H1 (cell line): ENCODE measurements around the gene DOK1. TPM values are rescaled to one million over a fixed set of nuclear protein-coding genes. Genes with fewer than 3 reads are reported as not detected.

Experiments used
- BRCA1 ChIP-seq: IDR thresholded peaks from 2 replicates; pipeline ENCODE4 v1.6.1; 2012; ENCODE audit warnings: low read depth, low read length, improper control_type of control experiment
- polyA plus RNA-seq, 7 experiments: library from polyadenylated mRNA; depleted of rRNA in 3 of 7; stranded (reverse) in 5 of 7; unstranded in 2 of 7; fragments of >200 nt in 5 of 7; fragments of 200-250 nt in 2 of 7; gene quantifications; 1 replicate in 5 of 7; 2 replicates in 1 of 7; 4 replicates in 1 of 7; pipeline versions ENCODE4 v1.2.1 to v1.2.3, GENCODE V29; 2011 to 2013; ENCODE audit warnings: missing spikeins in 2 of 7, mixed read lengths in 2 of 7
- total RNA-seq: library from RNA; stranded (reverse); fragmentation: NEBNext Ultra II Directional; extraction: Animal tissue kit (Norgen Biotek cat#: 25700); gene quantifications from 2 replicates; pipeline ENCODE4 v1.2.1, GENCODE V29; 2021
- TF ChIP-seq, protein P1 (sequence below), 3 experiments: IDR thresholded peaks; 1 replicate in 2 of 3; 2 replicates in 1 of 3; pipeline versions ENCODE4 v1.5.1 to v1.6.1; 2011; ENCODE audit warnings: low read length in 3 of 3, mild to moderate bottlenecking in 3 of 3, inconsistent platforms in 2 of 3, low read depth in 1 of 3, moderate library complexity in 1 of 3; ENCODE audit not compliant: insufficient read depth in 1 of 3; ENCODE audit errors: control extremely low read depth in 1 of 3

The DOK1 gene
- total and polyA plus RNA-seq, 2 of the 8 experiments (the other 6 are each of a cell fraction or from before 2014, with no cell fraction given), result 11.0 to 14.3 TPM

DNA sequence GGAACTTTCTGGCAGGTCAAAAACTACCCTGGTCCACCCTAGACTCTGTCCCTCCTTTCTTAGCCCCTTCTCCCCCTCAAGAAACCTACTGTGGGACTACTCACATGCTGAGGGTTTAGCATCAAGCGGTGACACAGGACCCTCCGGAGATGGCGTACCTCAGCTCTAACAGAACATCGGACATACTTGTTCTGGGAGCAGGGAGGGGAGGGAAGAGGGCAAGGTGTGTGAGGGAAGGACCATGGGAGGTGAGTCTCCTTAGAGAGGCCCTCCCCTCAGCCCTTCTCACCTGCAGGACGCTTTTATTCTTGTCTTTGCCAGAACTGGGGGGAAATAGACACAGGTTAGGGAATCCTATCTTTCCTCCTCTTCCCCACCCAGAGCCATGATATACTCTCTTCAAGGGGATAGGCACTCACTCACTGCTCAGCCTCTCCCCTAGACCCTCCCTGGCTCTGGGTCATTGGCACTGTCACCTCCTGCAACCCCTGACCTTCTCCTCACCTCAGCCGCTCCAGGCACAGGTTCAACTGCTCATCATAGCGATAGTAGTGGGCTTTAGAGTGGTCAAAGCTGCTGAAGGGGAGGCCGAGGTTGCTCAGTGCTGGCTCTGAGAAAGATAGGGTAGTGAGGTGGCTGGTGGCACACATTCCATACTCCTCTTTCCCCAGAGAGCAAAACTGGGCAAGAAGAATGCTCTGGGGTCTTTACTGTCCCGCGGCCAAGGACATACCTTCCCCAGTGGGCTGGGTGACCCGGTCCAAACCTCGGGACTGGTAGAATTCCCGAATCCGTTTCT lies 48.9 kb upstream of the DOK1 start (continued):
- TF ChIP-seq, protein P1, sequence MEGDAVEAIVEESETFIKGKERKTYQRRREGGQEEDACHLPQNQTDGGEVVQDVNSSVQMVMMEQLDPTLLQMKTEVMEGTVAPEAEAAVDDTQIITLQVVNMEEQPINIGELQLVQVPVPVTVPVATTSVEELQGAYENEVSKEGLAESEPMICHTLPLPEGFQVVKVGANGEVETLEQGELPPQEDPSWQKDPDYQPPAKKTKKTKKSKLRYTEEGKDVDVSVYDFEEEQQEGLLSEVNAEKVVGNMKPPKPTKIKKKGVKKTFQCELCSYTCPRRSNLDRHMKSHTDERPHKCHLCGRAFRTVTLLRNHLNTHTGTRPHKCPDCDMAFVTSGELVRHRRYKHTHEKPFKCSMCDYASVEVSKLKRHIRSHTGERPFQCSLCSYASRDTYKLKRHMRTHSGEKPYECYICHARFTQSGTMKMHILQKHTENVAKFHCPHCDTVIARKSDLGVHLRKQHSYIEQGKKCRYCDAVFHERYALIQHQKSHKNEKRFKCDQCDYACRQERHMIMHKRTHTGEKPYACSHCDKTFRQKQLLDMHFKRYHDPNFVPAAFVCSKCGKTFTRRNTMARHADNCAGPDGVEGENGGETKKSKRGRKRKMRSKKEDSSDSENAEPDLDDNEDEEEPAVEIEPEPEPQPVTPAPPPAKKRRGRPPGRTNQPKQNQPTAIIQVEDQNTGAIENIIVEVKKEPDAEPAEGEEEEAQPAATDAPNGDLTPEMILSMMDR (IDR thresholded peaks at IDR 0.05; ENCODE audit: control extremely low read depth in 1 of 3, insufficient read depth in 1 of 3, low read depth in 1 of 3, low read length in 3 of 3), result no peak
- no peak for TF ChIP-seq BRCA1
